H1 (cell line): ENCODE measurements around the gene ANKRD50. TPM values are rescaled to one million over a fixed set of nuclear protein-coding genes. Genes with fewer than 3 reads are reported as not detected.

Experiments used
- ATF3 ChIP-seq: IDR thresholded peaks from 2 replicates; pipeline ENCODE4 v1.6.1; 2011; ENCODE audit warnings: low read depth, mild to moderate bottlenecking, low read length; ENCODE audit not compliant: insufficient read depth
- CHD7 ChIP-seq: fragments of 300-600 bp; sonication (generic); IDR thresholded peaks from 2 replicates; pipeline ENCODE4 v1.7.1; 2012; ENCODE audit warnings: low read length, moderate library complexity, mild to moderate bottlenecking, inconsistent platforms; ENCODE audit not compliant: insufficient replicate concordance
- E2F6 ChIP-seq: IDR thresholded peaks from 2 replicates; pipeline ENCODE4 v1.6.1; 2012; ENCODE audit warnings: inconsistent platforms
- GABPA ChIP-seq: IDR thresholded peaks from 2 replicates; pipeline ENCODE4 v1.6.1; 2011; ENCODE audit warnings: mild to moderate bottlenecking, low read length, moderate library complexity, borderline replicate concordance; ENCODE audit not compliant: insufficient read depth
- SIX5 ChIP-seq: IDR thresholded peaks from 2 replicates; pipeline ENCODE4 v1.6.1; 2011; ENCODE audit warnings: mild to moderate bottlenecking, low read depth, low read length
- TAF1 ChIP-seq: IDR thresholded peaks from 2 replicates; pipeline ENCODE4 v1.6.1; 2011; ENCODE audit warnings: mild to moderate bottlenecking, low read depth, low read length
- polyA plus RNA-seq, 7 experiments: library from polyadenylated mRNA; depleted of rRNA in 3 of 7; stranded (reverse) in 5 of 7; unstranded in 2 of 7; fragments of >200 nt in 5 of 7; fragments of 200-250 nt in 2 of 7; gene quantifications; 1 replicate in 5 of 7; 2 replicates in 1 of 7; 4 replicates in 1 of 7; pipeline versions ENCODE4 v1.2.1 to v1.2.3, GENCODE V29; 2011 to 2013; ENCODE audit warnings: missing spikeins in 2 of 7, mixed read lengths in 2 of 7
- total RNA-seq: library from RNA; stranded (reverse); fragmentation: NEBNext Ultra II Directional; extraction: Animal tissue kit (Norgen Biotek cat#: 25700); gene quantifications from 2 replicates; pipeline ENCODE4 v1.2.1, GENCODE V29; 2021

The ANKRD50 gene
- total and polyA plus RNA-seq, 2 of the 8 experiments (the other 6 are each of a cell fraction or from before 2014, with no cell fraction given) = 8.5 to 25.0 TPM

GRCh38 chr4:124749421-124749820 is 36.9 kb upstream of the ANKRD50 start (continued):
- TF ChIP-seq CHD7 (no peak), TAF1 (no peak), E2F6 (no peak), ATF3 (no peak), GABPA (no peak), SIX5 (no peak)
